ENCODE measurements around the gene REC8. TPM values are rescaled to one million over a fixed set of nuclear protein-coding genes. Genes with fewer than 3 reads are reported as not detected.
A peak's percentile ranks its signal among the peaks of the same experiment; 100 is the strongest.

REC8 gene
- total and polyA plus RNA-seq, 10 of the 15 experiments (the other 5 are each of a cell fraction or from before 2014, with no cell fraction given), result 4.2 to 76.9 (median 29.1) TPM

- TF ChIP-seq ZBTB4 (CRISPR knock-in tag; IDR thresholded peaks at IDR 0.05) (no peak), CEBPB (IDR thresholded peaks at IDR 0.05; ENCODE audit: borderline replicate concordance in 1 of 2, low read depth in 2 of 2, low read length in 2 of 2) (no peak), MEF2B (IDR thresholded peaks at IDR 0.05; ENCODE audit: partially characterized antibody, poor library complexity, severe bottlenecking) (peak; percentile 84), ATF3 (IDR thresholded peaks at IDR 0.05; ENCODE audit: borderline replicate concordance, extremely low read depth, low read depth, low read length) (peak; percentile 92), MAX (IDR thresholded peaks at IDR 0.05; ENCODE audit: low read depth, low read length) (peak; percentile 65), GATAD2B (conservative IDR thresholded peaks at IDR 0.05; ENCODE audit: low read depth) (0 out of 2 replicates have a peak, but pooled peaks have one; percentile 41), EP300 (IDR thresholded peaks at IDR 0.05; ENCODE audit: borderline replicate concordance in 1 of 2, control insufficient read depth in 1 of 2, low read depth in 2 of 2, low read length in 2 of 2) (peak in 1 of 2 experiments; percentile 52; a peak in 1 of 4 replicates), ETV6 (conservative IDR thresholded peaks at IDR 0.05 in 1 of 2, IDR thresholded peaks at IDR 0.05 in 1 of 2; ENCODE audit: borderline replicate concordance in 1 of 2, low read depth in 1 of 2) (peak in 1 of 2 experiments; percentile 34; a peak in 1 of 4 replicates), HDGF (IDR thresholded peaks at IDR 0.05) (peak; percentile 79; the same call in 1 of the 2 replicates), BMI1 (IDR thresholded peaks at IDR 0.05; ENCODE audit: borderline replicate concordance) (no peak), IRF5 (IDR thresholded peaks at IDR 0.05; ENCODE audit: borderline replicate concordance) (no peak), JUNB (IDR thresholded peaks at IDR 0.05) (peak; percentile 23; the same call in 1 of the 2 replicates), PKNOX1 (IDR thresholded peaks at IDR 0.05) (peak; percentile 59), EGR1 (IDR thresholded peaks at IDR 0.05; ENCODE audit: borderline replicate concordance in 1 of 2, low read depth in 2 of 2, low read length in 2 of 2) (peak in 1 of 2 experiments; percentile 47; a peak in 1 of 3 replicates), IKZF1 (conservative IDR thresholded peaks at IDR 0.05) (peak; percentile 84), REST (IDR thresholded peaks at IDR 0.05; ENCODE audit: low read depth, low read length) (peak; percentile 56; the same call in 1 of the 2 replicates)
These were observed 10.8 kb upstream of the REC8 start, which contains the start of gene IRF9 (continued) for GRCh38 chr14:24160850-24161804.
